HepG2 (cell line): Measurements from ENCODE around the gene NSG2.

Experiments used
- AKNA ChIP-seq: sonication (generic); formaldehyde crosslinking; IDR thresholded peaks from 2 replicates; pipeline ENCODE4 v1.4.0; 2020; ENCODE audit warnings: missing genetic modification reagents, borderline replicate concordance
- CBFB ChIP-seq: sonication (generic); formaldehyde crosslinking; IDR thresholded peaks from 2 replicates; pipeline ENCODE4 v1.4.0; 2020; ENCODE audit warnings: missing genetic modification reagents
- CTCF ChIP-seq: sonication (generic); formaldehyde crosslinking; IDR thresholded peaks from 2 replicates; pipeline ENCODE4 v1.5.0; 2020; ENCODE audit warnings: mild to moderate bottlenecking, missing genetic modification reagents, moderate library complexity
- DPF2 ChIP-seq: sonication (generic); formaldehyde crosslinking; IDR thresholded peaks from 2 replicates; pipeline ENCODE4 v1.4.0; 2020; ENCODE audit warnings: mild to moderate bottlenecking, low read depth, missing genetic modification reagents, borderline replicate concordance
- E2F1 ChIP-seq: sonication (generic); formaldehyde crosslinking; IDR thresholded peaks from 2 replicates; pipeline ENCODE4 v1.5.0; 2020; ENCODE audit warnings: missing genetic modification reagents
- GABPA ChIP-seq, 2 experiments: IDR thresholded peaks; 2 replicates each; pipeline ENCODE4 v1.6.1; 2011 to 2016; ENCODE audit warnings: low read depth in 2 of 2, low read length in 1 of 2, missing biosample characterization in 1 of 2, missing genetic modification characterization in 1 of 2
- KLF11 ChIP-seq: IDR thresholded peaks from 2 replicates; pipeline ENCODE4 v1.6.1; 2016; ENCODE audit warnings: missing compliant biosample characterization
- POLR2A ChIP-seq, 2 experiments: IDR thresholded peaks; 2 replicates each; pipeline ENCODE4 v1.6.1; 2011; ENCODE audit warnings: low read depth in 2 of 2, low read length in 2 of 2, mild to moderate bottlenecking in 1 of 2, moderate library complexity in 1 of 2; ENCODE audit not compliant: insufficient read depth in 1 of 2
- ZNF326 ChIP-seq: sonication (generic); formaldehyde crosslinking; IDR thresholded peaks from 2 replicates; pipeline ENCODE4 v1.4.0; 2020; ENCODE audit warnings: missing genetic modification reagents, borderline replicate concordance
- ZNF329 ChIP-seq: sonication (generic); formaldehyde crosslinking; IDR thresholded peaks from 2 replicates; pipeline ENCODE4 v1.9.0; 2021; ENCODE audit warnings: low read depth, mild to moderate bottlenecking, missing genetic modification reagents
- ZNF570 ChIP-seq: sonication (generic); formaldehyde crosslinking; IDR thresholded peaks from 2 replicates; pipeline ENCODE4 v1.4.0; 2020; ENCODE audit warnings: mild to moderate bottlenecking, missing genetic modification reagents, borderline replicate concordance
- ZNF589 ChIP-seq: sonication (generic); formaldehyde crosslinking; conservative IDR thresholded peaks from 2 replicates; pipeline ENCODE4 v1.8.0; 2022; ENCODE audit warnings: mild to moderate bottlenecking, moderate library complexity, missing genetic modification reagents
- ZNF687 ChIP-seq: sonication (generic); formaldehyde crosslinking; IDR thresholded peaks from 2 replicates; pipeline ENCODE4 v1.5.1; 2020; ENCODE audit warnings: mild to moderate bottlenecking, missing genetic modification reagents, moderate library complexity

GRCh38 chr5:174149426-174149825 is 103.9 kb downstream of the NSG2 start:
- TF ChIP-seq CBFB (CRISPR knock-in tag) (no peak), POLR2A (IDR thresholded peaks at IDR 0.05; ENCODE audit: insufficient read depth in 1 of 2, low read depth in 2 of 2, low read length in 2 of 2) (no peak), ZNF326 (CRISPR knock-in tag) (no peak), DPF2 (no peak), ZNF329 (no peak), CTCF (CRISPR knock-in tag) (no peak), AKNA (CRISPR knock-in tag) (no peak), ZNF570 (CRISPR knock-in tag) (no peak), ZNF589 (CRISPR knock-in tag) (no peak), KLF11 (CRISPR knock-in tag) (no peak), E2F1 (CRISPR knock-in tag) (no peak), GABPA (IDR thresholded peaks at IDR 0.05; ENCODE audit: low read depth, low read length) (no peak), GABPA (CRISPR knock-in tag; IDR thresholded peaks at IDR 0.05; ENCODE audit: low read depth) (no peak), ZNF687 (CRISPR knock-in tag) (no peak)
